SKM-1 (cell line): ENCODE data around the gene METTL13.

Experiments used
- DNase-seq: peaks from one replicate; lab custom pipeline; 2025; ENCODE audit not compliant: unreplicated experiment; lab: John Stamatoyannopoulos, UW

METTL13 gene

DNA sequence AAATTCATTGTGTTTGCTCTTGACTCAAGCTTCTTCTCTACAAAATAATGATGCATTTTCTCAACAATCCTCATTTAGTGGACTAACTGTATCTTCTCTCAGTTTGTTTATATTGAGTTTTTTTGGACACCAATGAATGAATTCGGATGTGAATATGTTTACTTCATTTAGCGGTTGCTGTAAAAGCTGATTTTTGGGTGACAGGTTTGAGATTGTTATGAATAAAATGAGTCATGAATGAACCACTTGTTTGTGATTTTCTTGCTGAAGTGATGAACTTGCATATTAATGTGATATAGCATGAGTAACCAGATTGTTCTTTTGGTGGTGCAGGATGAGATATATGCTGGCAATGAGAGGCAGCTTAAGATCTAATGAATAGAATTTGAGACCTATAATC is 62.9 kb downstream of the METTL13 start:
- no peak for DNase-seq

DNA sequence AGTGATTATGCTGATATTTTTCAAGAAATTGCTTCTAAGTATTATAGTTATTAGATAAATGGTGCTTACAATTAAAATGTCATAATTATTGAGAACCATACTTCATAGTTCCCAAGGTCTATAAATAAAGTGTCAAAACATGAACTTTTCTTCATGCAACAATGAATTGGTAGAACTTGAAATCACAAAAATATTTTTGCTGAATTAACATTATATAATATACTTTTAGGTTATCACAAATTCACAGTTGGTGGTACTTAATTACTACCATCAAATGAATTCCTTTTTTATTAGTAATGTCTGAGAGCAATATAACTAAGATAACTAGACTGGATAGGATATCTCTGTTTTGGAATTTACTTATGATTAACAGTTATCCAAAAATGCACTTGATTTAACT is 64.5 kb downstream of the METTL13 start:
- no peak for DNase-seq
